Measurements from ENCODE around the gene TEX48.

Gene TEX48, protein sequence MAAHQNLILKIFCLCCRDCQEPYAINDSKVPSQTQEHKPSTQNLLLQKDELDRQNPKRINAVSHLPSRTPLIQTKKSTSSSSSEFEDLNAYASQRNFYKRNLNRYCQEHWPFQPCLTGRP

GRCh38 chr9:114681594-114682332 is at the start of gene TEX48:
TEX48 (minus strand) TSS chr9:114682192; CDS start chr9:114671723, 10,469 bp downstream.
- CTCF ChIA-PET, result interaction anchor here (0.7 to 3.0 kb wide), 13 partner anchors 8 to 988 kb away, joined by 3 to 19 read pairs (median 4); no protein-coding TSS in a partner anchor
- POLR2A ChIA-PET, result no interaction called here
- DNase-seq (ENCODE audit: extremely low spot score), result peak; percentile 65
- no peak for TF ChIP-seq SUZ12 (IDR thresholded peaks at IDR 0.05)
- no peak for TF ChIP-seq TARDBP (IDR thresholded peaks at IDR 0.05)
- no peak for TF ChIP-seq NFRKB (IDR thresholded peaks at IDR 0.05)
- no peak for TF ChIP-seq SP1 (IDR thresholded peaks at IDR 0.05)
- TF ChIP-seq ARNT (IDR thresholded peaks at IDR 0.05), result no peak
- no peak for TF ChIP-seq ELF4 (IDR thresholded peaks at IDR 0.05)
- TF ChIP-seq FOXA1 (IDR thresholded peaks at IDR 0.05), result no peak
- TF ChIP-seq FOXM1 (IDR thresholded peaks at IDR 0.05; ENCODE audit: borderline replicate concordance), result no peak

GRCh38 chr9:114731701-114732100 is 49.7 kb upstream of the TEX48 start:
- ChIA-PET CTCF (no interaction called here), POLR2A (no interaction called here)
- DNase-seq (ENCODE audit: extremely low spot score), result no peak
- TF ChIP-seq NFRKB (IDR thresholded peaks at IDR 0.05), result no peak
- no peak for TF ChIP-seq SUZ12 (IDR thresholded peaks at IDR 0.05)
- TF ChIP-seq CTBP1 (IDR thresholded peaks at IDR 0.05; ENCODE audit: borderline replicate concordance), result no peak
- no peak for TF ChIP-seq LEF1 (IDR thresholded peaks at IDR 0.05; ENCODE audit: borderline replicate concordance)
- no peak for TF ChIP-seq HDGF (IDR thresholded peaks at IDR 0.05; ENCODE audit: borderline replicate concordance)
- no peak for TF ChIP-seq TARDBP (IDR thresholded peaks at IDR 0.05)
- TF ChIP-seq ELF4 (IDR thresholded peaks at IDR 0.05), result no peak
- no peak for TF ChIP-seq FOXA1 (IDR thresholded peaks at IDR 0.05)
- no peak for TF ChIP-seq FOXM1 (IDR thresholded peaks at IDR 0.05; ENCODE audit: borderline replicate concordance)
- no peak for TF ChIP-seq SP1 (IDR thresholded peaks at IDR 0.05)
- TF ChIP-seq BHLHE40 (IDR thresholded peaks at IDR 0.05; ENCODE audit: borderline replicate concordance), result no peak
- TF ChIP-seq ZNF384 (IDR thresholded peaks at IDR 0.05), result no peak
- no peak for TF ChIP-seq FOXK2 (IDR thresholded peaks at IDR 0.05)
- TF ChIP-seq, protein P1, sequence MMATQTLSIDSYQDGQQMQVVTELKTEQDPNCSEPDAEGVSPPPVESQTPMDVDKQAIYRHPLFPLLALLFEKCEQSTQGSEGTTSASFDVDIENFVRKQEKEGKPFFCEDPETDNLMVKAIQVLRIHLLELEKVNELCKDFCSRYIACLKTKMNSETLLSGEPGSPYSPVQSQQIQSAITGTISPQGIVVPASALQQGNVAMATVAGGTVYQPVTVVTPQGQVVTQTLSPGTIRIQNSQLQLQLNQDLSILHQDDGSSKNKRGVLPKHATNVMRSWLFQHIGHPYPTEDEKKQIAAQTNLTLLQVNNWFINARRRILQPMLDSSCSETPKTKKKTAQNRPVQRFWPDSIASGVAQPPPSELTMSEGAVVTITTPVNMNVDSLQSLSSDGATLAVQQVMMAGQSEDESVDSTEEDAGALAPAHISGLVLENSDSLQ (IDR thresholded peaks at IDR 0.05), result no peak

- TF ChIP-seq BHLHE40 (IDR thresholded peaks at IDR 0.05; ENCODE audit: borderline replicate concordance) (no peak), CTBP1 (IDR thresholded peaks at IDR 0.05; ENCODE audit: borderline replicate concordance) (no peak), NFRKB (IDR thresholded peaks at IDR 0.05) (no peak), FOXK2 (IDR thresholded peaks at IDR 0.05) (no peak), FOXA1 (IDR thresholded peaks at IDR 0.05) (no peak), ZNF384 (IDR thresholded peaks at IDR 0.05) (no peak), HDGF (IDR thresholded peaks at IDR 0.05; ENCODE audit: borderline replicate concordance) (no peak), ELF4 (IDR thresholded peaks at IDR 0.05) (no peak), FOXM1 (IDR thresholded peaks at IDR 0.05; ENCODE audit: borderline replicate concordance) (no peak)
- TF ChIP-seq, protein P1 (IDR thresholded peaks at IDR 0.05), result no peak
- ChIA-PET CTCF (no interaction called here), POLR2A (no interaction called here)
- DNase-seq (ENCODE audit: extremely low spot score), result no peak
These were observed 47.7 kb upstream of the TEX48 start for GRCh38 chr9:114729706-114730105.

DNA sequence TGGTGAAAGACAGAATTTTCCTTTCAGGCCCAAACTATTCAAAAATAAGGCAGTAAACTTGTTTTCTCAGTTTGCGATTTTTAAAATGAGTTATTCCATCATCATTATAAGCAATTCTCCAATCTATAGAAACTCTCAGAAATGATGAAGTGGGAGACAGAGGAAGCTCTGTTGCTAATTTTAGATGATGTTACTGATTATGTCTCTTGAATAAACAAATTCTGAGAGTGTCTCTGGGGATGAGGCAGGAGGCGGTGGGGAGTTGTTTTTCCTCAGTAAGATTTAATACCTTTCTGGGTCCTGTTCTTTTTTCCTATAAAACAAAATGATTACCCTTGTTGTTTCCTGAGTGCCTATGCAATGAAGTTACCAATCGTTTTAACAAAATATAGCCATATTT is 43.9 kb upstream of the TEX48 start:
- POLR2A ChIA-PET, result no interaction called here
- DNase-seq (ENCODE audit: extremely low spot score), result no peak
- CTCF ChIA-PET, result no interaction called here
- TF ChIP-seq ZNF384 (IDR thresholded peaks at IDR 0.05) (no peak), HDGF (IDR thresholded peaks at IDR 0.05; ENCODE audit: borderline replicate concordance) (no peak), CTBP1 (IDR thresholded peaks at IDR 0.05; ENCODE audit: borderline replicate concordance) (no peak), SP1 (IDR thresholded peaks at IDR 0.05) (no peak), FOXM1 (IDR thresholded peaks at IDR 0.05; ENCODE audit: borderline replicate concordance) (no peak), LEF1 (IDR thresholded peaks at IDR 0.05; ENCODE audit: borderline replicate concordance) (no peak), ELF4 (IDR thresholded peaks at IDR 0.05) (no peak), SUZ12 (IDR thresholded peaks at IDR 0.05) (no peak), TARDBP (IDR thresholded peaks at IDR 0.05) (no peak), FOXK2 (IDR thresholded peaks at IDR 0.05) (no peak), ARNT (IDR thresholded peaks at IDR 0.05) (no peak), L3MBTL2 (conservative IDR thresholded peaks at IDR 0.05) (no peak), BHLHE40 (IDR thresholded peaks at IDR 0.05; ENCODE audit: borderline replicate concordance) (no peak), FOXA1 (IDR thresholded peaks at IDR 0.05) (no peak), NFRKB (IDR thresholded peaks at IDR 0.05) (no peak)
- TF ChIP-seq, protein P1 (IDR thresholded peaks at IDR 0.05), result no peak

DNA sequence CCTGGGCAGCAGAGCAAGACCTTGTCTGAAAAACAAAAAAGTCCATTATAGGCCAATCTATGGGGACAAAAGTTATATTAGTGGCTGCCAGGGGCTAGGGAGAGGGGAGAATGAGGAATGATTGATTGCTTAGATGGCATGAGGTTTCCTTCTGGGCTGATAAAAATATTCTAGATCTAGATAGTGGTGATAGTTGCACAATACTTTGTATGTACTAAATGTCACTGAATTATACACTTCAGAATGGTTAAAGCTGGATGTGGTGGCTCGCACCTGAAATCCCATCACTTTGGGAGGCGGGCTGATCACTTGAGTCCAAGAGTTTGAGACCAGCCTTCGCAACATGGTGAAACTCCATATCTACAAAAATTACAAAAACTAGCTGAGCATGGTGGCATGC is 42.8 kb upstream of the TEX48 start:
- TF ChIP-seq FOXM1 (IDR thresholded peaks at IDR 0.05; ENCODE audit: borderline replicate concordance) (no peak), FOXK2 (IDR thresholded peaks at IDR 0.05) (no peak), BHLHE40 (IDR thresholded peaks at IDR 0.05; ENCODE audit: borderline replicate concordance) (no peak), FOXA1 (IDR thresholded peaks at IDR 0.05) (no peak), NFRKB (IDR thresholded peaks at IDR 0.05) (no peak), L3MBTL2 (conservative IDR thresholded peaks at IDR 0.05) (no peak), ZNF384 (IDR thresholded peaks at IDR 0.05) (no peak), SUZ12 (IDR thresholded peaks at IDR 0.05) (no peak), CTBP1 (IDR thresholded peaks at IDR 0.05; ENCODE audit: borderline replicate concordance) (no peak), SP1 (IDR thresholded peaks at IDR 0.05) (no peak)
- TF ChIP-seq, protein P1 (IDR thresholded peaks at IDR 0.05), result no peak
- ChIA-PET CTCF (no interaction called here), POLR2A (no interaction called here)
- no peak for DNase-seq (ENCODE audit: extremely low spot score)

Data from HEK293T (cell line).